Ovary (tissue), 9 donors: Measurements from ENCODE around the gene SSTR5. TPM values are rescaled to one million over a fixed set of nuclear protein-coding genes. Genes with fewer than 3 reads are reported as not detected.

Experiments used
- DNase-seq, 5 donors: peaks; one replicate each; pipeline ENCODE4 v3.0.0-alpha.2; 2019 to 2020
- H3K27ac ChIP-seq, 2 donors: fragments of 200-600 bp; one replicate each; pipeline versions ENCODE4 v1.5.1 to v1.8.0; 2019 to 2022
- H3K27me3 ChIP-seq: fragments of 200-600 bp; one replicate; pipeline ENCODE4 v1.8.0; 2022
- H3K36me3 ChIP-seq: fragments of 200-600 bp; sonication (generic); one replicate; pipeline ENCODE4 v1.5.1; 2019
- H3K4me1 ChIP-seq: one replicate; pipeline ENCODE4 v1.8.1; 2013; ENCODE audit warnings: mild to moderate bottlenecking, moderate library complexity; ENCODE audit not compliant: insufficient read depth
- H3K4me3 ChIP-seq: fragments of 200-600 bp; sonication (generic); one replicate; pipeline ENCODE4 v1.5.1; 2017
- H3K9me3 ChIP-seq, 2 donors: fragments of 200-600 bp in 1 of 2; sonication (generic) in 1 of 2; one replicate each; pipeline versions ENCODE4 v1.5.1 to v1.8.1; 2013 to 2019; ENCODE audit warnings: mild to moderate bottlenecking in 1 of 2, moderate library complexity in 1 of 2
- EP300 ChIP-seq: sonication (generic); formaldehyde crosslinking; IDR thresholded peaks from one replicate; pipeline ENCODE4 v1.6.1; 2017; ENCODE audit warnings: antibody characterized with exemption
- POLR2A ChIP-seq: fragments of 450-650 bp; IDR thresholded peaks from one replicate; pipeline ENCODE4 v1.6.1; 2017; ENCODE audit warnings: antibody characterized with exemption, mild to moderate bottlenecking, moderate library complexity
- WGBS, 3 donors: extraction: QIAGEN DNeasy Blood & Tissue Kit in 1 of 3; methylation state at CpG; one replicate each; pipeline versions ENCODE4 v1.1.5 to v1.1.7; 2013 to 2017; 5-methylcytosine and 5-hydroxymethylcytosine counted together
- intact Hi-C, 4 donors: fragments of 100-400 bp; cut with DNase I; formaldehyde crosslinking; loops; one replicate each; pipeline versions ENCODE4 v1.11.0 to v1.15.1; 2022 to 2023
- polyA plus RNA-seq, 2 donors: library from polyadenylated mRNA; stranded (reverse); fragments of 200-250 nt in 1 of 2; fragments of 350-450 nt in 1 of 2; fragmentation: Illumina TruSeq in 1 of 2; extraction: RNeasy Lipid Tissue Mini Kit (QIAGEN cat#74804) in 1 of 2; gene quantifications; one replicate each; pipeline ENCODE4 v1.2.3, GENCODE V29; 2013 to 2014
- total RNA-seq, 7 donors: library from RNA; depleted of rRNA in 2 of 7; stranded (reverse); fragments of >200 nt in 2 of 7; fragmentation: NEBNext Ultra II Directional in 3 of 7; extraction: Animal tissue kit (Norgen Biotek cat#: 25700) in 3 of 7; gene quantifications; one replicate each; pipeline versions ENCODE4 v1.1.0 to v1.2.4, GENCODE V29; 2016 to 2023
- TF ChIP-seq, protein P1 (sequence below), 3 donors: fragments of 450-650 bp in 2 of 3; fragments of 200-600 bp in 1 of 3; IDR thresholded peaks; one replicate each; pipeline versions ENCODE4 v1.5.1 to v1.8.0; 2016 to 2022; ENCODE audit warnings: antibody characterized with exemption in 3 of 3, mild to moderate bottlenecking in 1 of 3
- donor health status: DM: no; HTN: no; CAD: no; lungs with moderate emphysema.
- donor health status: DM: no; HTN: no; CAD: no.
- donor health status: Bipolar disorder and iron deficiency.
- donor health status: DM: yes; HTN: yes; CAD: no.
- donor health status: DM: no; HTN: no; CAD: no.
- donor health status: DM: yes; HTN: yes; CAD: no.

The SSTR5 gene
- total and polyA plus RNA-seq, 9 donors: not detected

DNA sequence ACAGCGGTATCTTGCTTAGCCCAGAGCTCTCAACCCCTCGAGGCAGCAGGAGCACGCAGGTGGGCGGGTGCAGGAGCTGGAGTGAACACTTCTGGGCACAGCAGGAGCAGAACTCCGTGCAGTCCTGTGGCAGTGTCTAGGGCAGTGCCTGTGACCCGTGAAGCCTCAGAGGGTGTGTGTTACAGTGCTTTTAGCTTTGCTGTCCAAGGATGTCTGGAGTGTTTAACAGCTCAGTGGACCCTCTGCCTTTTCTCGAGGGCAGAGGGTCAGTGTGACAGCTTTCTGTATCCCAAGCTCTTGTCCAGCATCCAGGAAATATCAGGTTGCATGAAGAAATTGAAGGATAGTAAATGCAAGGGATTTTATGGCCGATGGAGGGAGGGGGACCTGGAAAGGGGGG lies 16.4 kb upstream of the SSTR5 start:
- no peak for TF ChIP-seq EP300
- H3K36me3 ChIP-seq: no peaks in the 10 kb centered on the region
- intact Hi-C loops: loop anchor here in 2 of 4 donors (10.0 kb wide), 1 partner anchor 241 kb away; no protein-coding TSS in a partner anchor
- no peaks in the 10 kb centered on the region for H3K9me3 ChIP-seq
- H3K27me3 ChIP-seq: no peaks in the 10 kb centered on the region
- no peak overlapping the region for H3K4me3 ChIP-seq
- no peak for DNase-seq
- no peaks in the 10 kb centered on the region for H3K4me1 ChIP-seq
- H3K27ac ChIP-seq: no peak overlapping the region
- WGBS, 3 donors: 68 to 76% (median 74%) methylated on average over 8 of the region's 8 CpGs

DNA sequence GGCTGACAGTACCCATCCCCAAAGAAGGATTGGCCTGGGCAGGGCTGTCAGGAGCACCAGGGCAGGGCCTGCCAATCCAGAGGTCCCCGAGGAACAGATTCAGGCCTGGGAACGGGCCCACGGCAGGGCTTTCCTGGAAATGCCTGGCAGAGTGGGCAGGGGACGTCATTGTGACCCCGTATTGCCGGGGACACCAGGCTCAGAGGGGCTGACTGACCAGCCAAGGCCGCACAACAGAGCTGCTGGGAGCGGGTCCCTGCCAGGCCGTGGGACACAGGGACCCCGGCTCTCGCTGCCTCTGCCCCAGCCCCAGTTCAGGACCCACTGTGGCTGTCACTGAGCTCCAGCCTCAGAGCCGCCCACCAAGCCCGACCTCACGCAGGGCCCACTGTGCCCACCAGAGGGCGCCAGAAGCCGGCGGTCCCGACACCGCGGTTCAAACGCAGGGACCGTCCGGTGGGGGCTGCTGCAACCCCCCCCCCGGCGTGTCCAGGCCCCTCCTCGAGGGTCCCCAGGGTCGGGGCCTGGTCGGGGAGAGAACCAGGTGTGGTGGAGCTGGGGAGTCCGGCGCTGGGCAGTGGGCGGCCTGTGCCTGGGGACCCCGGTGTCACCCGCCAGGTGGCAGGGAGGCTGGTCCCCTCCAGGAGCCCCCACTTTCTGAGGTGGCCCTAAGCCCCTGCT lies 15.2 kb upstream of the SSTR5 start:
- Histone ChIP-seq H3K9me3 (no peaks in the 10 kb centered on the region), H3K27me3 (no peaks in the 10 kb centered on the region), H3K36me3 (no peaks in the 10 kb centered on the region), H3K27ac (no peak overlapping the region), H3K4me3 (no peak overlapping the region), H3K4me1 (no peaks in the 10 kb centered on the region)
- intact Hi-C loops: loop anchor here in 2 of 4 donors (10.0 kb wide), 1 partner anchor 243 kb away; no protein-coding TSS in a partner anchor
- DNase-seq: peak in 1 of 5 donors; percentile 36
- TF ChIP-seq EP300 (no peak), POLR2A (no peak)
- TF ChIP-seq, protein P1, sequence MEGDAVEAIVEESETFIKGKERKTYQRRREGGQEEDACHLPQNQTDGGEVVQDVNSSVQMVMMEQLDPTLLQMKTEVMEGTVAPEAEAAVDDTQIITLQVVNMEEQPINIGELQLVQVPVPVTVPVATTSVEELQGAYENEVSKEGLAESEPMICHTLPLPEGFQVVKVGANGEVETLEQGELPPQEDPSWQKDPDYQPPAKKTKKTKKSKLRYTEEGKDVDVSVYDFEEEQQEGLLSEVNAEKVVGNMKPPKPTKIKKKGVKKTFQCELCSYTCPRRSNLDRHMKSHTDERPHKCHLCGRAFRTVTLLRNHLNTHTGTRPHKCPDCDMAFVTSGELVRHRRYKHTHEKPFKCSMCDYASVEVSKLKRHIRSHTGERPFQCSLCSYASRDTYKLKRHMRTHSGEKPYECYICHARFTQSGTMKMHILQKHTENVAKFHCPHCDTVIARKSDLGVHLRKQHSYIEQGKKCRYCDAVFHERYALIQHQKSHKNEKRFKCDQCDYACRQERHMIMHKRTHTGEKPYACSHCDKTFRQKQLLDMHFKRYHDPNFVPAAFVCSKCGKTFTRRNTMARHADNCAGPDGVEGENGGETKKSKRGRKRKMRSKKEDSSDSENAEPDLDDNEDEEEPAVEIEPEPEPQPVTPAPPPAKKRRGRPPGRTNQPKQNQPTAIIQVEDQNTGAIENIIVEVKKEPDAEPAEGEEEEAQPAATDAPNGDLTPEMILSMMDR (IDR thresholded peaks at IDR 0.05): peak in 1 of 3 donors; percentile 5
- WGBS, 3 donors: 17 to 25% (median 21%) methylated on average over 16 to 33 of the region's 33 CpGs

DNA sequence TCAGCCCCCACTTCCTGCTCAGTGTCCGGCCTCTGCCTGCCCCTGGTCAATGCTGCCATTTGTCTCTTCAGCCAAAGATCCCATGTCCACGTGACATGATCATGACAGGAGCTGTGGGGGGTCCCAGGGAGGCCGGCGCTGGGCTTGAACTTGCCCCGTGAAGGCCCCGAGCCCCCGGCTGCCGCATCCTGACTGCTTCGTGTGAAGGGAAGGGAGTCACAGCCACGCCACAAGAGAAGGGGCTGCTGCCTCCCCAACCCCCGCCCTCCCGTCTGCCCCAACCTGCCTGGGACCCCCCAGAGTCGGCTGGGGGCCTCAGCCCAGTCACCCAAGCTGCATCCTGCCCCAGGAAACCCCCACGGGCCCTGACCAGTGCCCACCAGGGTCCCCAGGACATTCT lies 14.3 kb upstream of the SSTR5 start:
- 44 to 64% (median 52%) methylated on average over 10 to 14 of the region's 14 CpGs for WGBS, 3 donors
- H3K9me3 ChIP-seq: no peaks in the 10 kb centered on the region
- no peak overlapping the region for H3K4me3 ChIP-seq
- H3K27ac ChIP-seq: no peak overlapping the region
- intact Hi-C loops: loop anchor here in 2 of 4 donors (10.0 kb wide), 1 partner anchor 243 kb away; no protein-coding TSS in a partner anchor
- TF ChIP-seq, protein P1 (IDR thresholded peaks at IDR 0.05): no peak
- TF ChIP-seq EP300 (no peak), POLR2A (no peak)
- H3K4me1 ChIP-seq: no peaks in the 10 kb centered on the region
- no peak for DNase-seq
- H3K27me3 ChIP-seq: no peaks in the 10 kb centered on the region
- no peaks in the 10 kb centered on the region for H3K36me3 ChIP-seq

DNA sequence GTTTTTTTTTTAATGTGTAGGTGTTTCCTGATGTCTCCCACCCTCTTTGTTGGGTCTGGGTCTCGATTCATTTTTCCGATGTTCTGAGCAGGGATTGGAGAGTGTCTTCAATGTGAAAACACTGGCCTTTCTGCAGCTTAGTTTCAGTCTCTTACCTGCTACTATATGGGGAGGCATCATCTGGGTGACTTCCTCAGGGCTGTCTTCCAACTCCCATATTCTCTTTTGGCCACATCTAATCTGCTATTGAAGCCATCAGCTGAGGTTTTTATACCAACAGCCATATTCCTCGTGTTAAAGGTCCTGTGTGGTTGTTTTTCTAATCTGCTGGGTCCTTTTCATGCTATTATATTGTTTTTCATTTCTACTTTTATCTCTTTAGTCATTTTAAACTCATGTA lies 13.2 kb upstream of the SSTR5 start:
- Histone ChIP-seq H3K36me3 (no peaks in the 10 kb centered on the region), H3K27ac (no peak overlapping the region), H3K4me3 (no peak overlapping the region), H3K4me1 (no peaks in the 10 kb centered on the region), H3K27me3 (no peaks in the 10 kb centered on the region), H3K9me3 (no peaks in the 10 kb centered on the region)
- TF ChIP-seq POLR2A (no peak), EP300 (no peak)
- TF ChIP-seq, protein P1 (IDR thresholded peaks at IDR 0.05): no peak
- no peak for DNase-seq
- intact Hi-C loops: loop anchor here in 2 of 4 donors (10.0 kb wide), 1 partner anchor 245 kb away; no protein-coding TSS in a partner anchor
- 84 to 87% (median 86%) methylated on average over 3 of the region's 3 CpGs for WGBS, 3 donors
